22Rv1 (cell line): ENCODE measurements around the gene PTPN18.

ENCODE experiments used
- ZFX ChIP-seq: fragments of 450-650 bp; IDR thresholded peaks from 2 replicates; pipeline ENCODE4 v1.6.1; 2017; ENCODE audit warnings: antibody characterized with exemption, borderline replicate concordance
- TF ChIP-seq, protein P1 (sequence below): fragments of 450-650 bp; IDR thresholded peaks from 2 replicates; pipeline ENCODE4 v1.5.1; 2017; ENCODE audit warnings: mild to moderate bottlenecking

DNA sequence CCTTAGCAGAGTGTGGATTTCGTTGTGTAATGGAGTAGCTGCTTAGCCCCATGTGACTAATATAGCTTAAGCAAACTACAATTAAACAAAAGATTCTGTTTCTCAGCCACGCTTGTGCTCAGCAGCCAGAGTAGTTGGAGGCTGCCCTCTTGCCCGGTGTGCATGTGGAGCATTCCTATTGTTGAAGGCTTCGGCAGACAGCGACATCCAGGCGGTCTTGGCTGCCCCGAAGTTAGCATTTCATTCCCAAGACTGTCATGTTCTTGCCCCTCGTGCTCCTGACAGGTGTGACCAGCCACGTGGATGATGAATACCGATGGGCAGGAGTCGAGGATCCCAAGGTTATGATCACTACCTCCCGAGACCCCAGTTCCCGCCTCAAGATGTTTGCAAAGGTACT lies 10.8 kb upstream of the PTPN18 start:
- TF ChIP-seq, protein P1, sequence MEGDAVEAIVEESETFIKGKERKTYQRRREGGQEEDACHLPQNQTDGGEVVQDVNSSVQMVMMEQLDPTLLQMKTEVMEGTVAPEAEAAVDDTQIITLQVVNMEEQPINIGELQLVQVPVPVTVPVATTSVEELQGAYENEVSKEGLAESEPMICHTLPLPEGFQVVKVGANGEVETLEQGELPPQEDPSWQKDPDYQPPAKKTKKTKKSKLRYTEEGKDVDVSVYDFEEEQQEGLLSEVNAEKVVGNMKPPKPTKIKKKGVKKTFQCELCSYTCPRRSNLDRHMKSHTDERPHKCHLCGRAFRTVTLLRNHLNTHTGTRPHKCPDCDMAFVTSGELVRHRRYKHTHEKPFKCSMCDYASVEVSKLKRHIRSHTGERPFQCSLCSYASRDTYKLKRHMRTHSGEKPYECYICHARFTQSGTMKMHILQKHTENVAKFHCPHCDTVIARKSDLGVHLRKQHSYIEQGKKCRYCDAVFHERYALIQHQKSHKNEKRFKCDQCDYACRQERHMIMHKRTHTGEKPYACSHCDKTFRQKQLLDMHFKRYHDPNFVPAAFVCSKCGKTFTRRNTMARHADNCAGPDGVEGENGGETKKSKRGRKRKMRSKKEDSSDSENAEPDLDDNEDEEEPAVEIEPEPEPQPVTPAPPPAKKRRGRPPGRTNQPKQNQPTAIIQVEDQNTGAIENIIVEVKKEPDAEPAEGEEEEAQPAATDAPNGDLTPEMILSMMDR, result no peak
- TF ChIP-seq ZFX, result no peak
